ENCODE data around the gene RNU6-9. TPM values are rescaled to one million over a fixed set of nuclear protein-coding genes. Genes with fewer than 3 reads are reported as not detected.

Gene RNU6-9
- total RNA-seq, 4 donors from 2014 or later: not detected

- TF ChIP-seq, protein P1, sequence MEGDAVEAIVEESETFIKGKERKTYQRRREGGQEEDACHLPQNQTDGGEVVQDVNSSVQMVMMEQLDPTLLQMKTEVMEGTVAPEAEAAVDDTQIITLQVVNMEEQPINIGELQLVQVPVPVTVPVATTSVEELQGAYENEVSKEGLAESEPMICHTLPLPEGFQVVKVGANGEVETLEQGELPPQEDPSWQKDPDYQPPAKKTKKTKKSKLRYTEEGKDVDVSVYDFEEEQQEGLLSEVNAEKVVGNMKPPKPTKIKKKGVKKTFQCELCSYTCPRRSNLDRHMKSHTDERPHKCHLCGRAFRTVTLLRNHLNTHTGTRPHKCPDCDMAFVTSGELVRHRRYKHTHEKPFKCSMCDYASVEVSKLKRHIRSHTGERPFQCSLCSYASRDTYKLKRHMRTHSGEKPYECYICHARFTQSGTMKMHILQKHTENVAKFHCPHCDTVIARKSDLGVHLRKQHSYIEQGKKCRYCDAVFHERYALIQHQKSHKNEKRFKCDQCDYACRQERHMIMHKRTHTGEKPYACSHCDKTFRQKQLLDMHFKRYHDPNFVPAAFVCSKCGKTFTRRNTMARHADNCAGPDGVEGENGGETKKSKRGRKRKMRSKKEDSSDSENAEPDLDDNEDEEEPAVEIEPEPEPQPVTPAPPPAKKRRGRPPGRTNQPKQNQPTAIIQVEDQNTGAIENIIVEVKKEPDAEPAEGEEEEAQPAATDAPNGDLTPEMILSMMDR (IDR thresholded peaks at IDR 0.05): no peak
- TF ChIP-seq EP300 (IDR thresholded peaks at IDR 0.05) (no peak), POLR2AphosphoS5 (IDR thresholded peaks at IDR 0.05) (no peak), POLR2A (IDR thresholded peaks at IDR 0.05) (no peak)
- Histone ChIP-seq H3K36me3 (peaks cover 0 to 5% of the 10 kb centered on the region in 2 donors), H3K4me3 (peak overlapping the region in 1 of 2 donors; percentile 51), H3K27me3 (peaks cover 55% of the 10 kb centered on the region), H3K27ac (peak overlapping the region in 1 of 4 donors; percentile 45), H3K9me3 (no peaks in the 10 kb centered on the region), H3K4me1 (peaks cover 0 to 55% (median 7%) of the 10 kb centered on the region in 3 donors)
- ATAC-seq: no peak
- 16 to 45% methylated on average over 4 to 23 of the region's 48 CpGs for WGBS, 2 donors (ENCODE audit: low coverage in 1 of 2)
Measured at GRCh38 chr19:862581-863314, 30.5 kb upstream of the RNU6-9 start.

GRCh38 chr19:863315-863620 is 30.0 kb upstream of the RNU6-9 start:
- WGBS, 2 donors (ENCODE audit: low coverage in 1 of 2): 77% methylated on average over 5 of the region's 7 CpGs; no CpG with 5 or more reads in 1 of the 2 donors
- Histone ChIP-seq H3K36me3 (peaks cover 0 to 11% of the 10 kb centered on the region in 2 donors), H3K4me1 (peaks cover 0 to 59% (median 7%) of the 10 kb centered on the region in 3 donors), H3K9me3 (no peaks in the 10 kb centered on the region), H3K27me3 (peaks cover 51% of the 10 kb centered on the region), H3K27ac (peak overlapping the region in 1 of 4 donors; percentile 0), H3K4me3 (peak overlapping the region in 1 of 2 donors; percentile 51)
- ATAC-seq: no peak
- TF ChIP-seq, protein P1 (IDR thresholded peaks at IDR 0.05): no peak
- TF ChIP-seq POLR2A (IDR thresholded peaks at IDR 0.05) (no peak), EP300 (IDR thresholded peaks at IDR 0.05) (no peak), POLR2AphosphoS5 (IDR thresholded peaks at IDR 0.05) (no peak)

- peaks cover 0 to 41% of the 10 kb centered on the region in 2 donors for H3K36me3 ChIP-seq
- H3K27me3 ChIP-seq: peaks cover 15% of the 10 kb centered on the region
- peaks cover 0 to 58% (median 2%) of the 10 kb centered on the region in 3 donors for H3K4me1 ChIP-seq
- no CpG with 5 or more reads among the region's 38 CpGs for WGBS, 2 donors (ENCODE audit: low coverage in 1 of 2)
- TF ChIP-seq, protein P1 (IDR thresholded peaks at IDR 0.05): no peak
- TF ChIP-seq POLR2AphosphoS5 (IDR thresholded peaks at IDR 0.05) (no peak), EP300 (IDR thresholded peaks at IDR 0.05) (no peak), POLR2A (IDR thresholded peaks at IDR 0.05) (no peak)
- no peak for ATAC-seq
- H3K4me3 ChIP-seq: no peak overlapping the region
- no peak overlapping the region for H3K27ac ChIP-seq
- no peaks in the 10 kb centered on the region for H3K9me3 ChIP-seq
Measured at GRCh38 chr19:866769-867300, 26.4 kb upstream of the RNU6-9 start.

DNA sequence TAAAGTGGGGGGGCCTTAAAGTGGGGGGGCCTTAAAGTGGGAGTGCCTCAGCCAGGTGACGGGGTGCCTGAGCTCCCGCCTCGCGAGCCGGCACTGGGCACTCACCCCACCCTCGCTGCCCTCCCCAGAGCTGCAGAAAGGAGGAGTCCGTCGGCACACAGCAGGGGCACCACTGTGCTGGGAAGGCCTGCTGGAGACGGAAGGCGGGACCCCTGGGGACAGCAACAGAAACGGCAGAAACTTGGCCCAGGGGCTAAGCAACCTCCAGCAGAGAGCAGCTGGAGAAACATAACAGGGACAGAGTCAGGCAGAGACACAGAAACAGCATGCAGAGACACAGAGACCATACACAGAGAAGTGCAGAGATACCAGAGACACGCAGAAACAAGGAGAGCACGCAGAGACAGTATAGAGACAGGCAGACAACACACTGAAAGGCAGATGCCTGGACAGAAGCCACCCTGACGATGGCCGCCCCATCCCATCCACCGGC is 25.9 kb upstream of the RNU6-9 start:
- 57% methylated on average over 3 of the region's 16 CpGs; no CpG with 5 or more reads in 1 of the 2 donors for WGBS, 2 donors (ENCODE audit: low coverage in 1 of 2)
- TF ChIP-seq POLR2AphosphoS5 (IDR thresholded peaks at IDR 0.05) (no peak), EP300 (IDR thresholded peaks at IDR 0.05) (no peak)
- TF ChIP-seq, protein P1 (IDR thresholded peaks at IDR 0.05): no peak
- H3K4me1 ChIP-seq: peaks cover 0 to 58% (median 6%) of the 10 kb centered on the region in 3 donors
- no peak overlapping the region for H3K4me3 ChIP-seq
- H3K27ac ChIP-seq: no peak overlapping the region
- no peak for ATAC-seq
- H3K9me3 ChIP-seq: no peaks in the 10 kb centered on the region
- H3K36me3 ChIP-seq: peaks cover 0 to 46% of the 10 kb centered on the region in 2 donors
- H3K27me3 ChIP-seq: peaks cover 10% of the 10 kb centered on the region

Data from gastroesophageal sphincter (tissue), 4 donors.